ENCODE measurements around the gene CABLES2. TPM values are rescaled to one million over a fixed set of nuclear protein-coding genes. Genes with fewer than 3 reads are reported as not detected.

Gene CABLES2
- total and polyA plus RNA-seq, 9 of the 15 experiments (the other 6 are each of a cell fraction or from before 2014, with no cell fraction given): 0.46 to 4.2 (median 1.6) TPM

DNA sequence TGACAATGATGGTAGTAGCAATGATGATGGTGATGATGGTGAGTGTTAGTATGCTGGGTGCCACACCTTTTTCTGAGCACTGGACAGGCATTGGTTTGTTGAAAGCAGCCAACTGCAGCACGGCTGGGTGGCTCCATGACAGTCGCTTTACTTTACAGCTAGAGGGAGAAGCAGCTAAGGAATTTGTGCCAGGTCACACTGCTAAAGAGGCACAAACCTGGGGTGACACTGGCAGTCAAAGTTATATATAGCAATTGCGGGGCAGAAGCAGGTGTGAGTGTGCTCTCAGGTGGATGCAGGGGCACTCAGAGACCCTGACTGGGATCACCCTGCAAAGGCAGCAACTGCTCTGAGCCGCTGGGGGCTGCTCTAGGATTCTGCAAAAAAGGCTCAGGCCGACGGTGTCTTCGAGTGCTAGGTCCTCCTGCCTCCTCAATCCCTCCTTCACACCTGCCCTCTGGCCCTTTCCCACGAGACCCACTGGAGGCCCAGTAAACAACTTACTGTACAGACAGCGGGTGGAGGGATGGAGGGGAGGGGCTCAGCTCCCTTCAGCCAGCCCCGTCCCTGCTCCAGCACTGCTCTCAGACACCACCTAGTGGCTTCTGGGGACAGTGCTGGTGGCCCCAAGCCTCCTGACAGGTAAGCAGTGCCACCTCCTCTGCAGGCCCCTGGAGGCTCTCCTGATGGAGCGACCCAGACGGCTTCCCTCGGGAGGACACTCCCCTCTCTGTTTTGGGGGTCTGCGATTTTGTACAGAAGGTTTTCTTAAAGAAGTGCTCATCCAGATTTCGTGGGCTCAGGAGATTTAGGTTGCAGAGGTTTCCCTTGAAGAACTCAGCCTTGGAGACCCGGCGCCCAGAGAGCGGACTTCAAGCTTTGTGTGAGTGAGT is 24.5 kb downstream of the CABLES2 start (continued):
- TF ChIP-seq RBM25 (IDR thresholded peaks at IDR 0.05; ENCODE audit: low read depth, low read length, severe bottlenecking): no peak
- peak; percentile 68; the same call in 1 of the 2 replicates for TF ChIP-seq GABPB1 (CRISPR knock-in tag; IDR thresholded peaks at IDR 0.05)
- TF ChIP-seq TCF7L2 (IDR thresholded peaks at IDR 0.05; ENCODE audit: low read depth, low read length): no peak
- no peak; the same call in 1 of the 2 replicates for TF ChIP-seq ZEB2 (IDR thresholded peaks at IDR 0.05)
- TF ChIP-seq, protein P1, sequence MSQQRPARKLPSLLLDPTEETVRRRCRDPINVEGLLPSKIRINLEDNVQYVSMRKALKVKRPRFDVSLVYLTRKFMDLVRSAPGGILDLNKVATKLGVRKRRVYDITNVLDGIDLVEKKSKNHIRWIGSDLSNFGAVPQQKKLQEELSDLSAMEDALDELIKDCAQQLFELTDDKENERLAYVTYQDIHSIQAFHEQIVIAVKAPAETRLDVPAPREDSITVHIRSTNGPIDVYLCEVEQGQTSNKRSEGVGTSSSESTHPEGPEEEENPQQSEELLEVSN (IDR thresholded peaks at IDR 0.05; ENCODE audit: borderline replicate concordance in 1 of 2, extremely low read depth in 1 of 2, insufficient read depth in 1 of 2, insufficient read length in 1 of 2, low read depth in 1 of 2, low read length in 1 of 2, poor library complexity in 1 of 2, severe bottlenecking in 1 of 2): peak in 1 of 2 experiments; percentile 65
- TF ChIP-seq ERF (CRISPR knock-in tag; IDR thresholded peaks at IDR 0.05): no peak
- no peak for TF ChIP-seq SMAD3 (CRISPR knock-in tag; conservative IDR thresholded peaks at IDR 0.05)
- TF ChIP-seq SETDB1 (IDR thresholded peaks at IDR 0.05; ENCODE audit: low read length): no peak
- TF ChIP-seq ESRRA (IDR thresholded peaks at IDR 0.05; ENCODE audit: borderline replicate concordance, low read depth): no peak
- no peak for TF ChIP-seq EWSR1 (IDR thresholded peaks at IDR 0.05; ENCODE audit: borderline replicate concordance, low read depth, partially characterized antibody)
- TF ChIP-seq ZNF75A (CRISPR knock-in tag; IDR thresholded peaks at IDR 0.05): no peak
- no peak for TF ChIP-seq ZNF77 (CRISPR knock-in tag; IDR thresholded peaks at IDR 0.05)
- 0 out of 2 replicates have a peak, but pooled peaks have one; percentile 22 for TF ChIP-seq PML (IDR thresholded peaks at IDR 0.05; ENCODE audit: low read length)
- TF ChIP-seq PHTF2 (CRISPR knock-in tag; IDR thresholded peaks at IDR 0.05): no peak
- TF ChIP-seq ZNF584 (CRISPR knock-in tag; IDR thresholded peaks at IDR 0.05; ENCODE audit: low read depth): no peak
- no peak for TF ChIP-seq TBP (optimal IDR thresholded peaks at IDR 0.05; ENCODE audit: low read depth, low read length)
- no peak for TF ChIP-seq NFRKB (IDR thresholded peaks at IDR 0.05; ENCODE audit: low read depth)
- no peak for TF ChIP-seq ZNF778 (CRISPR knock-in tag; IDR thresholded peaks at IDR 0.05)
- no peak for TF ChIP-seq ZNF695 (CRISPR knock-in tag; IDR thresholded peaks at IDR 0.05)
- TF ChIP-seq ZNF121 (CRISPR knock-in tag; conservative IDR thresholded peaks at IDR 0.05): no peak
- no peak for TF ChIP-seq CHD4 (IDR thresholded peaks at IDR 0.05; ENCODE audit: insufficient read depth, insufficient replicate concordance, low read depth, low read length, poor library complexity, severe bottlenecking)
- no peak for TF ChIP-seq CBX8 (IDR thresholded peaks at IDR 0.05; ENCODE audit: borderline replicate concordance, extremely low read depth, low read depth, low read length, poor library complexity, severe bottlenecking)
- TF ChIP-seq ZNF224 (CRISPR knock-in tag; IDR thresholded peaks at IDR 0.05): no peak
- TF ChIP-seq ZNF79 (CRISPR knock-in tag; IDR thresholded peaks at IDR 0.05; ENCODE audit: low read depth): no peak
- TF ChIP-seq CAMTA2 (CRISPR knock-in tag; conservative IDR thresholded peaks at IDR 0.05): no peak
- TF ChIP-seq HLTF (IDR thresholded peaks at IDR 0.05): no peak
- TF ChIP-seq, protein P2, sequence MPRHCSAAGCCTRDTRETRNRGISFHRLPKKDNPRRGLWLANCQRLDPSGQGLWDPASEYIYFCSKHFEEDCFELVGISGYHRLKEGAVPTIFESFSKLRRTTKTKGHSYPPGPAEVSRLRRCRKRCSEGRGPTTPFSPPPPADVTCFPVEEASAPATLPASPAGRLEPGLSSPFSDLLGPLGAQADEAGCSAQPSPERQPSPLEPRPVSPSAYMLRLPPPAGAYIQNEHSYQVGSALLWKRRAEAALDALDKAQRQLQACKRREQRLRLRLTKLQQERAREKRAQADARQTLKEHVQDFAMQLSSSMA (CRISPR knock-in tag; IDR thresholded peaks at IDR 0.05): no peak
- TF ChIP-seq L3MBTL2 (IDR thresholded peaks at IDR 0.05): peak; percentile 61
- no peak for TF ChIP-seq ZFP36 (IDR thresholded peaks at IDR 0.05; ENCODE audit: low read depth, low read length, partially characterized antibody)
- TF ChIP-seq BMI1 (IDR thresholded peaks at IDR 0.05; ENCODE audit: low read length): no peak

Data from K562 (cell line).